ENCODE results near the gene ZBTB43.

Gene ZBTB43

DNA sequence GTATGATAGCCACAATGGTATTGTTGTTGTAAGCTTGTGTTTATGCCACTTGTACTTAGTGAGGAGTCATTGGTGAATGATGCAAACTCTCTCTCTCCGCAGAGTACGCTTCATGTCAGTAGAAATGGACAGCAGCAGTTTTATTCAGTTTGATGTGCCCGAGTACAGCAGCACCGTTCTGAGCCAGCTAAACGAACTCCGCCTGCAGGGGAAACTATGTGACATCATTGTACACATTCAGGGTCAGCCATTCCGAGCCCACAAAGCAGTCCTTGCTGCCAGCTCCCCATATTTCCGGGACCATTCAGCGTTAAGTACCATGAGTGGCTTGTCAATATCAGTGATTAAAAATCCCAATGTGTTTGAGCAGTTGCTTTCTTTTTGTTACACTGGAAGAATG, 74.4 kb downstream of the ZBTB43 start:
- no peak overlapping the region for H3K4ac ChIP-seq (ENCODE audit: low read depth in 1 of 2, low read length in 2 of 2)
- H3K27ac ChIP-seq (ENCODE audit: low read length, poor library complexity, severe bottlenecking), result no peak overlapping the region
- no peak overlapping the region for H3K4me3 ChIP-seq (ENCODE audit: insufficient read depth in 1 of 2, low read depth in 1 of 2, low read length in 2 of 2)
- H4K91ac ChIP-seq (ENCODE audit: low read length), result no peak overlapping the region
- H2BK15ac ChIP-seq (ENCODE audit: low read depth, poor library complexity, severe bottlenecking), result no peak overlapping the region
- H2BK120ac ChIP-seq (ENCODE audit: low read depth, low read length), result no peak overlapping the region
- no peak overlapping the region for H2BK5ac ChIP-seq (ENCODE audit: low read depth, low read length, poor library complexity, severe bottlenecking)
- H4K8ac ChIP-seq (ENCODE audit: low read length), result no peak overlapping the region
- peaks cover 5% of the 10 kb centered on the region for H3K4me1 ChIP-seq (ENCODE audit: control insufficient read depth, insufficient read depth, low read depth, low read length)
- H3K18ac ChIP-seq (ENCODE audit: low read depth in 1 of 2, low read length in 2 of 2), result no peak overlapping the region
- no peak for DNase-seq
- H3K79me1 ChIP-seq (replicated peaks; ENCODE audit: low read length, poor library complexity, severe bottlenecking), result peaks cover 42% of the 10 kb centered on the region
- no peak overlapping the region for H2AK5ac ChIP-seq (ENCODE audit: low read length, severe bottlenecking)
- no peak overlapping the region for H2AFZ ChIP-seq (ENCODE audit: low read depth, low read length)
- H3K27me3 ChIP-seq (ENCODE audit: control insufficient read depth in 1 of 2, insufficient read depth in 1 of 2, low read length in 2 of 2), result no peaks in the 10 kb centered on the region
- 93% methylated on average over 9 of the region's 9 CpGs for WGBS
- H3K9me3 ChIP-seq (ENCODE audit: control insufficient read depth, low read length), result no peaks in the 10 kb centered on the region
- H3K36me3 ChIP-seq (ENCODE audit: control insufficient read depth in 1 of 2, insufficient read depth in 2 of 2, low read depth in 1 of 2, low read length in 2 of 2), result peaks cover 26 to 47% of the 10 kb centered on the region in 2 experiments
- H3K23ac ChIP-seq (ENCODE audit: low read length in 2 of 2), result no peak overlapping the region
- no peak overlapping the region for H3K4me2 ChIP-seq (ENCODE audit: low read length, poor library complexity, severe bottlenecking)
- no peak overlapping the region for H2BK12ac ChIP-seq (ENCODE audit: low read length in 2 of 2)
- H3K14ac ChIP-seq (ENCODE audit: low read length in 2 of 2), result no peak overlapping the region
- H3K9ac ChIP-seq (ENCODE audit: low read length), result no peak overlapping the region

DNA sequence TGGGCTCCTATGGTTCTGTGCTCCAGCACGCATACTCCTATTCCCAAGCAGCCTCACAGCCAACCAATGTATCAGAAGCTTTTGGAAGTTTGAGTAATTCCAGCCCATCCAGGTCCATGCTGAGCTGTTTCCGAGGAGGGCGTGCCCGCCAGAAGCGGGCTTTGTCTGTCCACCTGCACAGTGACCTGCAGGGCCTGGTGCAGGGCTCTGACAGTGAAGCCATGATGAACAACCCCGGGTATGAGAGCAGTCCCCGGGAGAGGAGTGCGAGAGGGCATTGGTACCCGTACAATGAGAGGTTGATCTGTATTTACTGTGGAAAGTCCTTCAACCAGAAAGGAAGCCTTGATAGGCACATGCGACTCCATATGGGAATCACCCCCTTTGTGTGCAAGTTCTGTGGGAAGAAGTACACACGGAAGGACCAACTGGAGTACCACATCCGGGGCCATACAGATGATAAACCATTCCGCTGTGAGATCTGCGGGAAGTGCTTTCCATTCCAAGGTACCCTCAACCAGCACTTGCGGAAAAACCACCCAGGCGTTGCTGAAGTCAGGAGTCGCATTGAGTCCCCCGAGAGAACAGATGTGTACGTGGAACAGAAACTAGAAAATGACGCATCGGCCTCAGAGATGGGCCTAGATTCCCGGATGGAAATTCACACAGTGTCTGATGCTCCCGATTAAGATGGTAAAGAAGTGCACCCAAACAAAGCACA, 75.5 kb downstream of the ZBTB43 start:
- no peak overlapping the region for H2AFZ ChIP-seq (ENCODE audit: low read depth, low read length)
- H2BK12ac ChIP-seq (ENCODE audit: low read length in 2 of 2), result no peak overlapping the region
- H2BK15ac ChIP-seq (ENCODE audit: low read depth, poor library complexity, severe bottlenecking), result no peak overlapping the region
- WGBS, result 97% methylated on average over 22 of the region's 23 CpGs
- no peaks in the 10 kb centered on the region for H3K27me3 ChIP-seq (ENCODE audit: control insufficient read depth in 1 of 2, insufficient read depth in 1 of 2, low read length in 2 of 2)
- H3K4me3 ChIP-seq (ENCODE audit: insufficient read depth in 1 of 2, low read depth in 1 of 2, low read length in 2 of 2), result no peak overlapping the region
- H3K4me1 ChIP-seq (ENCODE audit: control insufficient read depth, insufficient read depth, low read depth, low read length), result peaks cover 5% of the 10 kb centered on the region
- no peak overlapping the region for H3K14ac ChIP-seq (ENCODE audit: low read length in 2 of 2)
- H3K9ac ChIP-seq (ENCODE audit: low read length), result no peak overlapping the region
- H4K91ac ChIP-seq (ENCODE audit: low read length), result peak overlapping the region; percentile 37
- H2BK5ac ChIP-seq (ENCODE audit: low read depth, low read length, poor library complexity, severe bottlenecking), result no peak overlapping the region
- no peak overlapping the region for H3K4me2 ChIP-seq (ENCODE audit: low read length, poor library complexity, severe bottlenecking)
- H3K23ac ChIP-seq (ENCODE audit: low read length in 2 of 2), result no peak overlapping the region
- H3K4ac ChIP-seq (ENCODE audit: low read depth in 1 of 2, low read length in 2 of 2), result no peak overlapping the region
- no peak overlapping the region for H3K27ac ChIP-seq (ENCODE audit: low read length, poor library complexity, severe bottlenecking)
- H3K79me1 ChIP-seq (replicated peaks; ENCODE audit: low read length, poor library complexity, severe bottlenecking), result peaks cover 43% of the 10 kb centered on the region
- H3K18ac ChIP-seq (ENCODE audit: low read depth in 1 of 2, low read length in 2 of 2), result no peak overlapping the region
- H3K36me3 ChIP-seq (ENCODE audit: control insufficient read depth in 1 of 2, insufficient read depth in 2 of 2, low read depth in 1 of 2, low read length in 2 of 2), result peaks cover 26 to 51% of the 10 kb centered on the region in 2 experiments
- H2AK5ac ChIP-seq (ENCODE audit: low read length, severe bottlenecking), result no peak overlapping the region
- no peak overlapping the region for H4K8ac ChIP-seq (ENCODE audit: low read length)
- no peak overlapping the region for H2BK120ac ChIP-seq (ENCODE audit: low read depth, low read length)
- H3K9me3 ChIP-seq (ENCODE audit: control insufficient read depth, low read length), result no peaks in the 10 kb centered on the region
- DNase-seq, result no peak

DNA sequence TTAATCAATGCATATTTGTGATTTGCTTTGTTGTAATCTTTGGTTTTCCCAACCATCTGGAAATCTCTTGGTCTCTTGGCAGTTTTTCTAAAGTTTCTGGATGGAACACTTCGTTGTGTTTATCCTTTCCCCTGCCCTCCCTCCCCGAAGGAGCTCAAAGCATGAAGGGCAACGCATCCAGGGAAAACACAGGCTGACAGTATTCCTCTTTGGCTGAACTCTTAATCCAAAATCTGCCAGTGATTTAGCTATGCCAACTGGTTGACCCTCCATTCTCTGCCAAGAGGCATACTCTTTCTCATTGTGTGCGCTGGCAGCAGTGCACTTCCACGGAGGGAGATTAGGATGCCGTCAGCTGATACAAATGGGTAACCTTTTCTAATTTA, 76.1 kb downstream of the ZBTB43 start:
- no peak overlapping the region for H2AK5ac ChIP-seq (ENCODE audit: low read length, severe bottlenecking)
- no peak overlapping the region for H3K4ac ChIP-seq (ENCODE audit: low read depth in 1 of 2, low read length in 2 of 2)
- DNase-seq, result no peak
- H2BK15ac ChIP-seq (ENCODE audit: low read depth, poor library complexity, severe bottlenecking), result no peak overlapping the region
- H3K18ac ChIP-seq (ENCODE audit: low read depth in 1 of 2, low read length in 2 of 2), result no peak overlapping the region
- no peak overlapping the region for H2BK5ac ChIP-seq (ENCODE audit: low read depth, low read length, poor library complexity, severe bottlenecking)
- H4K91ac ChIP-seq (ENCODE audit: low read length), result no peak overlapping the region
- peaks cover 5% of the 10 kb centered on the region for H3K4me1 ChIP-seq (ENCODE audit: control insufficient read depth, insufficient read depth, low read depth, low read length)
- H3K9me3 ChIP-seq (ENCODE audit: control insufficient read depth, low read length), result no peaks in the 10 kb centered on the region
- H2BK120ac ChIP-seq (ENCODE audit: low read depth, low read length), result no peak overlapping the region
- H3K27me3 ChIP-seq (ENCODE audit: control insufficient read depth in 1 of 2, insufficient read depth in 1 of 2, low read length in 2 of 2), result no peaks in the 10 kb centered on the region
- no peak overlapping the region for H3K14ac ChIP-seq (ENCODE audit: low read length in 2 of 2)
- no peak overlapping the region for H3K23ac ChIP-seq (ENCODE audit: low read length in 2 of 2)
- H3K27ac ChIP-seq (ENCODE audit: low read length, poor library complexity, severe bottlenecking), result no peak overlapping the region
- H3K9ac ChIP-seq (ENCODE audit: low read length), result no peak overlapping the region
- H2BK12ac ChIP-seq (ENCODE audit: low read length in 2 of 2), result no peak overlapping the region
- H3K4me3 ChIP-seq (ENCODE audit: insufficient read depth in 1 of 2, low read depth in 1 of 2, low read length in 2 of 2), result no peak overlapping the region
- no peak overlapping the region for H2AFZ ChIP-seq (ENCODE audit: low read depth, low read length)
- peaks cover 42% of the 10 kb centered on the region for H3K79me1 ChIP-seq (replicated peaks; ENCODE audit: low read length, poor library complexity, severe bottlenecking)
- H3K36me3 ChIP-seq (ENCODE audit: control insufficient read depth in 1 of 2, insufficient read depth in 2 of 2, low read depth in 1 of 2, low read length in 2 of 2), result peaks cover 26 to 53% of the 10 kb centered on the region in 2 experiments
- H3K4me2 ChIP-seq (ENCODE audit: low read length, poor library complexity, severe bottlenecking), result no peak overlapping the region
- 98% methylated on average over 3 of the region's 6 CpGs for WGBS
- no peak overlapping the region for H4K8ac ChIP-seq (ENCODE audit: low read length)

DNA sequence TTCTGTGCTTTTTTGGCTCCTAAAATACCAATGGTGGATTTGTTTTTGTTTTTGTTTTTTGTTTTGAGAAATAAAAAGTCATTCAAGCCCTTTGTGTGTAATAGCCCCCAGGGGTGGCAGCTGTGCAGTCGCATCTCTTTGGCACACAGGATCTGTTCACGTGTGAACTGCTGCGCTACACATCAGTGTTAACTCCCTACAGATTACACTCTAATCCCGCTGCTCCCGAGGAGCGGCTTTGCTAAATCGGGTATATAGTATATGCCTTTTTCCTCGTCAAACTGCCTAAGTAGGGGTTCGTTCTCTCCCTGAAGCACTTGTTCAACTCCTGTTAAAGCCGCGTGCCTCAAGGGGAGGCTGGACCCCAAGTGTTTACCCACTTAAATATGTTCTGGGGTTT, 77.9 kb downstream of the ZBTB43 start:
- Histone ChIP-seq H3K9ac (ENCODE audit: low read length) (no peak overlapping the region), H2BK15ac (ENCODE audit: low read depth, poor library complexity, severe bottlenecking) (no peak overlapping the region), H3K18ac (ENCODE audit: low read depth in 1 of 2, low read length in 2 of 2) (no peak overlapping the region), H3K27ac (ENCODE audit: low read length, poor library complexity, severe bottlenecking) (no peak overlapping the region), H3K27me3 (ENCODE audit: control insufficient read depth in 1 of 2, insufficient read depth in 1 of 2, low read length in 2 of 2) (no peaks in the 10 kb centered on the region), H3K23ac (ENCODE audit: low read length in 2 of 2) (no peak overlapping the region), H3K4ac (ENCODE audit: low read depth in 1 of 2, low read length in 2 of 2) (no peak overlapping the region), H2AK5ac (ENCODE audit: low read length, severe bottlenecking) (no peak overlapping the region), H2BK120ac (ENCODE audit: low read depth, low read length) (no peak overlapping the region), H2BK12ac (ENCODE audit: low read length in 2 of 2) (no peak overlapping the region), H3K14ac (ENCODE audit: low read length in 2 of 2) (no peak overlapping the region), H3K36me3 (ENCODE audit: control insufficient read depth in 1 of 2, insufficient read depth in 2 of 2, low read depth in 1 of 2, low read length in 2 of 2) (peaks cover 33 to 56% of the 10 kb centered on the region in 2 experiments), H3K79me1 (replicated peaks; ENCODE audit: low read length, poor library complexity, severe bottlenecking) (peaks cover 43% of the 10 kb centered on the region), H3K4me3 (ENCODE audit: insufficient read depth in 1 of 2, low read depth in 1 of 2, low read length in 2 of 2) (no peak overlapping the region), H2AFZ (ENCODE audit: low read depth, low read length) (no peak overlapping the region), H3K9me3 (ENCODE audit: control insufficient read depth, low read length) (no peaks in the 10 kb centered on the region), H2BK5ac (ENCODE audit: low read depth, low read length, poor library complexity, severe bottlenecking) (no peak overlapping the region), H3K4me1 (ENCODE audit: control insufficient read depth, insufficient read depth, low read depth, low read length) (peaks cover 8% of the 10 kb centered on the region), H4K91ac (ENCODE audit: low read length) (no peak overlapping the region), H4K8ac (ENCODE audit: low read length) (no peak overlapping the region), H3K4me2 (ENCODE audit: low read length, poor library complexity, severe bottlenecking) (no peak overlapping the region)
- no peak for DNase-seq
- WGBS, result 95% methylated on average over 11 of the region's 11 CpGs

Measured in mesenchymal stem cell (in vitro differentiated cells and primary cell).